ENCODE results near the gene EN2.

EN2 gene

DNA sequence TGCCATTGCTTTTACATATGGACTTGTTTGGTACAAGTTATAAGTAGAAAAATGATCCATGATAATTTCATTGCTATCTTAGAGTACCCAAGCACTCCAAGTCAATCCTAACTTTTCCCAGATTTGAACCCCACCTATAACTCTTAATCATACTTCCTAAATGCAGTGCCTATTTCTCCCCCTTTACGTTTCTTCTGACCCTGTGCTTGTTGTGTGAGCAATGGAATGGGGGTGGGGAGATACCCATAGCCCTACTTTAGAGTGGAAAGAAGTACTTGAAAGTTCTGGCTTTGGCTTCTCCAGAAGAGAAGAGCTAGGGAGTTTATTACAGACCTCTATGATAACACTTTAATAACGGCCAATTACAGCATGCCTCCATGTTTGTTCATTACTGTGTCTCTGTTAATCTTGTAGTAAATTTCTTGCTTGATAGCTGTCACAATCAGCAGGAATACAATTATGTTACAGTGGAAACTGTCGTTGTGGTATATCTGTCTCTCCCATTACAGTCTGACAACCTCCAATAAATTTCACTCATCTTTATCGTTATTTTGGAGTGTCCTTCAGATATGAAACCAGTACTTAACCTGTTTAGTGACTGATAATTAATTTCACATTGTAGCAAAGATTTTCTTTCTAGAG lies 54.4 kb downstream of the EN2 start:
- H3K4me3 ChIP-seq (ENCODE audit: low read depth, low read length), result no peak overlapping the region
- no peak for DNase-seq (ENCODE audit: low read depth)
- in situ Hi-C loops (cut with HindIII; ENCODE audit: low sequenced_read_pairs), result no loop called here
- TF ChIP-seq, protein P1, sequence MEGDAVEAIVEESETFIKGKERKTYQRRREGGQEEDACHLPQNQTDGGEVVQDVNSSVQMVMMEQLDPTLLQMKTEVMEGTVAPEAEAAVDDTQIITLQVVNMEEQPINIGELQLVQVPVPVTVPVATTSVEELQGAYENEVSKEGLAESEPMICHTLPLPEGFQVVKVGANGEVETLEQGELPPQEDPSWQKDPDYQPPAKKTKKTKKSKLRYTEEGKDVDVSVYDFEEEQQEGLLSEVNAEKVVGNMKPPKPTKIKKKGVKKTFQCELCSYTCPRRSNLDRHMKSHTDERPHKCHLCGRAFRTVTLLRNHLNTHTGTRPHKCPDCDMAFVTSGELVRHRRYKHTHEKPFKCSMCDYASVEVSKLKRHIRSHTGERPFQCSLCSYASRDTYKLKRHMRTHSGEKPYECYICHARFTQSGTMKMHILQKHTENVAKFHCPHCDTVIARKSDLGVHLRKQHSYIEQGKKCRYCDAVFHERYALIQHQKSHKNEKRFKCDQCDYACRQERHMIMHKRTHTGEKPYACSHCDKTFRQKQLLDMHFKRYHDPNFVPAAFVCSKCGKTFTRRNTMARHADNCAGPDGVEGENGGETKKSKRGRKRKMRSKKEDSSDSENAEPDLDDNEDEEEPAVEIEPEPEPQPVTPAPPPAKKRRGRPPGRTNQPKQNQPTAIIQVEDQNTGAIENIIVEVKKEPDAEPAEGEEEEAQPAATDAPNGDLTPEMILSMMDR (IDR thresholded peaks at IDR 0.05; ENCODE audit: low read depth, low read length, missing control alignments), result no peak

DNA sequence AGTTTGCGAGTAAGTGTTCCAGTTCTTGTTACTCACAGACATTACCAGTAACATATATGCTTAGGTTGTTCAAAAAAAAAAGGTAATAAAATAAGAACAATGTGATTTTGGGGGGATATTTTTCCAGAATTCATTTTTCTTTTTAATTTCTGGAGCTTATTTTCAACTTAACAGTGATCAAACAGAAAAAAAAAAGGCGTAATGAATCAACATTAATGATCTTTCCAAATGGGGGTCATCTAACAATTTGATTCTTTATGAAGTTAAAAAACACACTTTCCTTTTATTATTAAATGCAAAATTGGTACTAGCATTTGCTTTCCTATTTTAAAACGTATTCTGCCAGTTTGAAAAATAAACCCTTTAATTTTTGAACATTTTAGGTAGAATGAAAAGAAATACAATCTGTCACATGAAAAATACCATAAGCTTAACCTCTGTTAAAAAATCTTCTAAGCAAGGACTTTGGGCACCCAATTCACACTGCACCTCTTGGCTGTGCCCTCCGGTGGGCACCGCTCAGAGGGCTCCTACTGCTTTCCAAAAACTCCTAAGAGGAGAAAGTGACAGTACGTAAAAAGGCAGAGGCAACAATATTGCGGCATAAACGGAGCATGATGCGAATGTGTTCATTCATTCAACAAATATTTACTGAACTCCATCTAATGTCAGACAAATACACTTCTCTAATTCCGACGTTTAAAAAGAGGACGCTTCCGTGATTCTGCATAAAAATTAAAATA lies 55.8 kb downstream of the EN2 start:
- TF ChIP-seq, protein P1 (IDR thresholded peaks at IDR 0.05; ENCODE audit: low read depth, low read length, missing control alignments), result no peak
- no peak for DNase-seq (ENCODE audit: low read depth)
- no peak overlapping the region for H3K4me3 ChIP-seq (ENCODE audit: low read depth, low read length)
- in situ Hi-C loops (cut with HindIII; ENCODE audit: low sequenced_read_pairs), result no loop called here

DNA sequence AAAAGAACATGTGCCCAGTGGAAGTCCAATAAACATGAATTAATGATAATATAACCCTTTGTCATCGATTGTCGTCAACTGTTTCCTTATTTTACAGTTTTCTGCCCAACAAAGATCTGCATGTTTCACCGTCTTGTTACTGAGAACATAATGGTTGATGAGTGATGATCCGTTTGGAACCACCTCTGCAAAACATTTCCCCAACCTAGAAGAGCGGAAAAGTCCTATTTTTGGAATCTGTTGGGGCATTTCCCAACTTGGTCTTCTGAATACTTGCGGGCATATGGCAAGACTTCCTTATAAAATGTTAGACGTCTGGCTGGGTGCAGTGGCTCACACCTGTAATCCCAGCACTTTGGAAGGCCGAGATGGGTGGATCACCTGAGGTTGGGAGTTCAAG lies 56.4 kb downstream of the EN2 start:
- in situ Hi-C loops (cut with HindIII; ENCODE audit: low sequenced_read_pairs), result no loop called here
- TF ChIP-seq, protein P1 (IDR thresholded peaks at IDR 0.05; ENCODE audit: low read depth, low read length, missing control alignments), result no peak
- H3K4me3 ChIP-seq (ENCODE audit: low read depth, low read length), result no peak overlapping the region
- DNase-seq (ENCODE audit: low read depth), result no peak
